HG03469 (cell line): Measurements from ENCODE around the gene TRPM3.
"Not testable (repeated sequence)": the region's sequence is repeated elsewhere in the genome, so short reads cannot be mapped to it uniquely, and the experiment has no call there.

Source experiments
- ATAC-seq: cut with Tn5 transposase; IDR thresholded peaks from one replicate; pipeline ENCODE4 v1.9.1; 2021; ENCODE audit warnings: mild to moderate bottlenecking, moderate library complexity, moderate number of reproducible peaks; ENCODE audit not compliant: unreplicated experiment

Gene TRPM3

DNA sequence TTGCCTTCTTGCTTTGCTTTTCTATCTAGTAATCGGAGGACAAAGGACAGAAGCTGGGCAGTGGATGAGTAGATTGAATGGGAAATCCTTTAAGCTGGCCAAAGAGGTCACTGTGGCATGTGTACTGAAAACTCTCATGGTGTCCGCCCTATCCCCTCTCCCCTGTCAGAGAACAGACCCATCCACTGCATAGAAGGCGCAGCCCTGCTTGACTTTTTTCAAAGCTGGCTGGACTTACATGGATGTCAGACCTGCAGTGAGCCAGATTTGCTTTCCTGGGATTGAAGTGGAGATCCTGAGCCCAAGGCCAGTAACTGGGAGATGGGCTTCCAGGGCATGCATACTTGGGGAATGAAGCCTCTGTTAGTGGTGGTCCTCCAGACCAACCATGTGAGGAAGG lies 329.5 kb downstream of the TRPM3 start:
- no peak for ATAC-seq

DNA sequence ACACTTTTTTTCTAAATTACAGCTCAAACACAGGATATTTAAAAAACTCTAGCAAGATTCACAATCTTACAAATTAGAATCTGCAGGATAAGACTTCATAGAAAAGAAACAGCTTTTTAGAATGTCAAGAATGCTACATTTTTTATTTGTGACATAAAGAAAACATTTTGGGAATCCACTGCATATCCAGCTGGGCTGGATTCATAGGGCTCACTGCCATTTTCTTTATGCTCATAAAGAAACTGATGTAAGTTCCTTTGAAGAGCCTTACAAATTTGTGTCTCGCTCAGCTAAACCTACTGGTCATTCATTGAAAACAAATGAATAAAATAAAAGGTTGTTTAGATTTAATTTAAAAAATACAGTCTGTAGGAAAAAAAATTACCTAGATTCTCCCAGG lies 332.3 kb downstream of the TRPM3 start:
- no peak for ATAC-seq

DNA sequence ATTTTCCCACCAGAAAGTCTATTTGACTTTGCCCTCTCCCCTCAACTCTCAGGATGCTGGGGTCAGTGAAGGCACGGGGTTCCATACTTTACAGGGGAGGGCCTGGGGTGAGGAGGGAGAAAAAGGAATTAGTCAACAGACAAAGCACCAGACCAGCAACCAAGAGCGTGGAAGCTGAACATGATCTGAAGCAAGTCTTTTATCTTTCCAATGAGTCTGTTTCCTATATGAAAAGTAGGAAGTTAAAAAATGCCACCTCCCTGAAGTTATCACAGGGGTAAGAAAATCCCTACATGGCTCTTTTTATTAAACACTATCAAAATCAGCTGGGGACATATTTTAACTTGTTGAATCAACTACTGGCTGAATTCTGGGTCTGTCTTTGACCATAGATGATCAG lies 337.0 kb downstream of the TRPM3 start:
- ATAC-seq, result no peak

DNA sequence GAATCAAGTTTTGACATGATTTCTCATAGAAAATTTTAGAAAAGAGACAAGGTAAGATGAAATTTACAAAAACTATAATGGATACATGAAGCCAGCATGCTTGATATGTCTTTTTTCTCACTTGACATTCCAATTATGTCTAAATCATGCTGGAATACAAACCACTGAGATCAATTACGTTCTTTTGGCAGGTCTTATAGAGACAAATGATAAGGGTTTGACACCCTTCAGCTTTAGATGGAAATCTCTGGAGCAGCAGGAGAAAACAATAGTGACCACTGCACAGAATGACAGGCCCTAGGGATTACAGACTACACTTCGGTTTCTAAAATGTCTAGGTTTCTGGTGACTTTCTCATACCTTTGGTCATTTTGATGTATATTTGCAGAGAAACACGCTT lies 342.9 kb downstream of the TRPM3 start:
- no peak for ATAC-seq

DNA sequence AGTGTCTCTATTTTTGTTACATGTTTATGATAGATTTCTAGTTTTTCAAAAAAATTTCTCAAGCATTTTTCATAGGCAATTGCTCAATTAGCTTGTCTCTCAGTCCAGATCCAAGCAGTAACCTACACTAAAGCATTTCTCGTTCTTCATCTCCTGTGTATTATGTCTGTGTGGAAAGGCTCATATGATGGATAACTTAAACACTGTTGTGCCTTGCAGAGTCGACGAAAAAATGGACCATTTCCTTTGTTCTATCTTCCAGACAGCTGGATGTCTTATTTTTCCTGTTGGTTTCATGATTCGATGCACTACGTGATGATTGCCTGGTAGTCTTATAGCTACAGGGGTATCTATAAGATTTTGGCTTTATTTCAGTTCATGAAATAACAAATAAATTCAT lies 347.8 kb downstream of the TRPM3 start:
- no peak for ATAC-seq

DNA sequence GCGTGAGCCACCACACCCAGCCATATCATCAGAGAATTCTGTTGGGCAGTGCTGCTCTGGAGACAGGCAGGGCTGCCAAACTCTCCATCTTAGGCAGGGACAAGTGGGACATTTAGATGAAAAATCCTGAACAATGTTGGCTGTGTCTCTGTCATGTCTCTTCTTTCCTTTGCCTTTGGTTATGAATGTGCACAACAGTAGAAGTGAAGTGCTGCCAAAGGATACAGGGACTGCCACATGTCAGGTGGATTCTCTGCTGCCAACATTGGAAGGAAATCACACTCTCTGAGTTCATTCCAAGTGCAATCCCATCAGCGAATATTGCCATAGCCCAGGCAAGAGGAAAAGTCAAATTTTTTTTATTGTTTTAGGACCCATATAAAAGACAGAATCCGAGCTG lies 348.8 kb downstream of the TRPM3 start:
- no peak for ATAC-seq

DNA sequence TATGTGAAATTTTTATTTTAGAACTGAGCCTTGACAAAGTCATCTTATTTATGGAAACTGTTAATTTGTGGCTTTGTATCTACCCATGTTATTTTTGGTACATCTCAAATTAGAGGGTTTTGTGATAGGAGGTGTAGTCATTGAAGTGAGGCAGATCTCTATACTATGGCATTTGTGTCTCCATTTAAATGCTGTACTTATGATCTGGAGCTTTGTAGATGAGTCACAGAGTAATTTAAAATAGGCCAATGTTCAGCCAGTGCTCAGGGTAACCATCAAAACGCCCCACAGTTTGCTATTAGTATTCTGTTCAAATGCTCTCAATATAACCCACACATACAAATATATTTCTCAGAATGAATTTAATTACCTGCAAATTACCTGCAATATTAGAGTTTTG lies 355.5 kb downstream of the TRPM3 start:
- no peak for ATAC-seq

DNA sequence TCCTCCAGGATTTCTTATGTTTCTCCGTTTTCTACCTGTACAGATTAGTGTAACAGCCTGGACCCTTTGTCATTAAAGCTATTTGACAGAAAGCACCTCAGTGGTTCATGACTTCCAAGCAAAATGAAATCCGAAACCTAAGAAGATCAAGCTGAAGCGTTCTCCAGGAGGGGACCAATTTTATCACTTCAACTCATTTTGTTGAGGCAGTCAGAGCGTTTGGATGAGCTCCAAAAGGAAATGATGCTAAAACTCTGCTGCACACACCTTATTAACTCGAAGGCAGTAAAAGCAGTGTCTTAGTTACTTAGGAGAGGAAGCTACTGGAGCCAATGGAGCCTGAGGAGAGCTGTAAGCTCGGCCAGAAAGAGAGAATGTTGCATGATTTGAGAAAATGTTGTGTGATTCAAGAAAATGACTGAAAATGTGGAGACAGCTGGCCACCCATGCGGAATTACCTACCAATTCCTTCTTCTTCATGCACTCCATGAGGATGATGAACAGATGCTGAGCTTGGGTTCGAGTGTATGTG lies 360.2 kb downstream of the TRPM3 start:
- ATAC-seq, result no peak

DNA sequence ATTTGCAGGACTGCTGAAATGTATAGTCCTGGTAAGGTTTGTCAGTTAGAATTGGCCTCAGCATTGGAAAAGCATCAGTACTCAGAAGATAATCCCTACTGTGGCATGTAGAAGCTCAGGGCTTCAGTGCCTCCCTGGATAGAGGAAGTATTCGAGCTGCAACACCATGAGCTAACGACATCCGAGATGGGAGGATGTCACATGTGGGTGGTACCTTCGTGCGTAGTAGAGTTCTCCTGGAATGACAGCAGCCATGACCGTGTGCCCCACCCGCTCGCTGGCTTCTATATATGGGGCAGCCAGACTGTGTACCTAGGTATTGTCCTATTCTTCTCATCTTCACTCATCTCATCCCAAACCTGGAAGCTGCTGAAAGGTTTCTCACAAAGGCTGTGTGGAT lies 361.2 kb downstream of the TRPM3 start:
- ATAC-seq, result no peak

DNA sequence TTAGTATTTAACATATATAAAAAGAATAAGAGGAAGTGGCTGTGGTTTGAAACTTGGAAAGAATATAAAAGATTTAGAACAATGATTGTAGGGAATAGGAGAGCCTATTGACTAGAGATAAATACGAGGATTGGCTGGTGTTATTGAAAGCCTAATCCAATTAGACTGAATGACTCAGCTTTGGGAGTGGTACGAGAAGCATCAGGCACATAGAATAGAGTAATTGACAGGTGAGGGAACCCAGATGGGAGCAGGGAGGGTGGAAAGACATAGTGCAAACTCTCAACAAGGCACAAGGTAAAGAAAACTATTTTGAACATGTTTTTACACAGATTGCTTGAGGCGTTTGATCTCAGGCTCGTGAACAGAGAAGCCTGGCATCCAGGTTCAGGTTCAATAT lies 368.1 kb downstream of the TRPM3 start:
- no peak for ATAC-seq

DNA sequence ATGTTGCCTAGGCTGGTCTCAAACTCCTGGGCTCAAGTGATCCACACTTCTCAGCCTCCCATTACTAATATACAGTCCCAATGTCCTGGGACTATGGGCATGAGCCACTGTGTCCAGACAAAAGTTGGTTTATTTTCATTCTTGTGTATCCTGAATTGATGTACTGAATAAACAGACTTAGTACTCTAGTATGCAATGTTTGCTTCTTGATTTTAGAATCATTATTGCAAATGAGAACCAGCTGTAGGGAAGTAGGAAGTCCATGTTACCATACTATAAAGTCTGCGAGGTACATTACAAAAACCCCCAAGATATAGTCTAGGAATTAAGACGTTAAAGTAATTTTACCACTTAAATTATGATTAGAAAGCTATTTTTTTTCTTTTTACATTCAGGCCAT lies 372.4 kb downstream of the TRPM3 start:
- no peak for ATAC-seq

DNA sequence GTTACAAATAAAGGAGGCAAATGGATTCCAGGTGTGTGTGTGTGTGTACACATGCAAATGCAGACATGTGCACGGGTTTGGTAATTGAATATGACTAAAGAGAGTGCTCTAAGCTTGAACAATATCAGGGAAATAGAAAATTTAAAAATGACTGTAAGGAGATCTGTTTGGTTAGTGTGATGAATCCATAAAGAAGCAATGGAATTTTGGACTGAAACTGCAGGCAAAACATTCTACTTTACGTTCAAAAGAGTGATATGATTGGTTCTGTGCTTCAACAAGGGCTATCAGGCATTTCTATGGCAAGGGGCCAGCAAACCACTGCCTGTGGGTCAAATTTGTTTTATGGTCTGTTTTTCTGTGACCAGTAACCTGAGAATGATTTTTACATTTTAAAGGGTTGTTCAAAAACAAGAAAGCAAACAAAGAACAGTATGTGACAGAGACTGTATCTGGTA lies 374.1 kb downstream of the TRPM3 start:
- ATAC-seq, result no peak

DNA sequence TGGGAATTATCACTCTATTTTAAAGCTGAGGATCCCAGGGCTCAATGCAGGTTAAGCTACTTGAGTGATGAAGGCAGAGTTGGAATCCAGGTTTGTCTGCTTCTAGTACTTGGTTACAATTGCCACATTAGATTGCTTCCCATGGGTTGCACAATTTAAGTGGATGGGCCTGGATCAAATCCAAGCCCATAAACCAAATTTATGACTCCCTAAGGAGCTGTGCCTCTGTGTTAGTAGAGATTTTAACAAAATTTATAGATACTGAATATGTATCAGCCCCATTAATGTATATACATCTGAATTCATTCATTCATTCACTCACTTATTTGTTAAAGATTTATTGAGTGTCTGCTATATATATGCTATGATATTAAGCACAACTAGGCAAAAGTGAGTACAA lies 374.7 kb downstream of the TRPM3 start:
- no peak for ATAC-seq

DNA sequence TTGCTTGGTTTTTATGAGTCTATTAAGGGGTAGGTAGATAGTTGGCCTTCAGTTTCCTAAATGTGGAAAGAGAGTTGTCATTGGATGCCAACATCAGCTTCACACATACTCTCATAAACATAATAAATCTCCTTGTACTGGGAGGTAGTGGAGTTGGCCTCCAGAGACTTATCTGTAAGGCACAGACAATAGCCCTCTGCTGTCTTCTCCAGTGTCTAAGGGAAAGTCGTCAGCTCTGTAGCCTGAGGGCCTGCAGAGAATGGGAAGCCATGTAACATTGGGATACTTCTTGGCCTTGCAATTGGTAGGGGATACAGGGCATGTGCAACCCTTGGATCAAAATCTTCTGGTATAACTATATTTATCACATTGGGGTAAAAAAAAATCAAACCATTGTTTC lies 375.1 kb downstream of the TRPM3 start:
- no peak for ATAC-seq

DNA sequence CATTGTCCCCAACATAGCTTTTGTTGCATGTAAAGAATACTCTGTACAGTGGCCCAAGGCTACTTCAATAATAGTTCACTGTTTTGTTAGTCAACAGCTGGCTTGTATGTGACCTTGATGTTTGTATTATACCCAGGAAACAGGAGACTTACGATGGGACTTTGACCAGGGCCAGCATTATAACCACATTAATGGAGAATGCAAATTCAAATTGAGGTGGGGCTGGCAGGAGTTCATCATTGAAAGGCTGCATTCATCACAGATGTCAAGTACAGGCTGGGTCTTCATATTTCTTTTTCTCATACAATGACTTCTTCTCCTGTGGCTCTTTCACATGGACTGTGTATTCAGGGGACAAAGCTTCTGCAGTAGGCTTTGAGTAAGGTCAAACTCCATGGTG lies 396.6 kb downstream of the TRPM3 start:
- ATAC-seq, result not testable (repeated sequence)

DNA sequence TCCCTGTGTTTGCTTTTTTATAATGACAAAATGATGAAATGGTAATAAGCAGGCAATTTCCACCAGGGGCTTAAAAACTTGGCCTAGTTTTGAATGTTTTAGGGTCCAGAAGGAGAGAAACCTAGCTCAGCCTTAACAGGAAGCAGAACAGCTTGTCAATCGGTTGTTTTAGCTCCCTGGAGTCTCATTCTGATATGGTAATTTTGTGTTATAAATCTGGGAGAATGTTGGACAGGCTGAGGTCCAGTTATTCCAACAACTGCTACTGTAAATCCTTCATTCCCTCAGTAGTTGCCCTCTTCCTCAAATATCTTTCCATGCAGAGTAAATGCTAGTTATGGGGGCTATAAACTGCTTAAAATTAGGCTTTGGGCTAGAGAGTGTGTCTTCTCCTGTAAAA lies 397.4 kb downstream of the TRPM3 start:
- ATAC-seq, result not testable (repeated sequence)

DNA sequence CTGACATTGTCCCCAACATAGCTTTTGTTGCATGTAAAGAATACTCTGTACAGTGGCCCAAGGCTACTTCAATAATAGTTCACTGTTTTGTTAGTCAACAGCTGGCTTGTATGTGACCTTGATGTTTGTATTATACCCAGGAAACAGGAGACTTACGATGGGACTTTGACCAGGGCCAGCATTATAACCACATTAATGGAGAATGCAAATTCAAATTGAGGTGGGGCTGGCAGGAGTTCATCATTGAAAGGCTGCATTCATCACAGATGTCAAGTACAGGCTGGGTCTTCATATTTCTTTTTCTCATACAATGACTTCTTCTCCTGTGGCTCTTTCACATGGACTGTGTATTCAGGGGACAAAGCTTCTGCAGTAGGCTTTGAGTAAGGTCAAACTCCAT lies 414.6 kb downstream of the TRPM3 start:
- ATAC-seq, result not testable (repeated sequence)

DNA sequence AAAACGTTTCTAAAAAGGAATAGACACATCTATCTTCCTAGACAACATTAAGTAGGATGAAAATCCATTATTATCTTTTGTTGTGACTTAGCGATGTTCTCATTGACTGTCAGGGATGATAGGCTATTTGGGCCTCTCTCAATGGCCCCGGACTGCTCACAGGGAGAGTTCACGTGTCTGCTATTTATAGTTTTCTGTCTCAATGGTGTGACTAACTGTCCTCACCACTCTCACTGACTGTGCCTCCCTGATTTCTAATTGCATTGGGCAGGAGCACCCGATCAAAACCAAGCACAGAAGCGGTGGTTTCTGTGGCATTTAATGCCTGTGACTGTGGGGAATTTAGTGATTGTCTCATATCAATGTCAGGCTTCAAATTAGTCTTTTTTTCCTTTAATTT lies 420.3 kb downstream of the TRPM3 start:
- no peak for ATAC-seq

DNA sequence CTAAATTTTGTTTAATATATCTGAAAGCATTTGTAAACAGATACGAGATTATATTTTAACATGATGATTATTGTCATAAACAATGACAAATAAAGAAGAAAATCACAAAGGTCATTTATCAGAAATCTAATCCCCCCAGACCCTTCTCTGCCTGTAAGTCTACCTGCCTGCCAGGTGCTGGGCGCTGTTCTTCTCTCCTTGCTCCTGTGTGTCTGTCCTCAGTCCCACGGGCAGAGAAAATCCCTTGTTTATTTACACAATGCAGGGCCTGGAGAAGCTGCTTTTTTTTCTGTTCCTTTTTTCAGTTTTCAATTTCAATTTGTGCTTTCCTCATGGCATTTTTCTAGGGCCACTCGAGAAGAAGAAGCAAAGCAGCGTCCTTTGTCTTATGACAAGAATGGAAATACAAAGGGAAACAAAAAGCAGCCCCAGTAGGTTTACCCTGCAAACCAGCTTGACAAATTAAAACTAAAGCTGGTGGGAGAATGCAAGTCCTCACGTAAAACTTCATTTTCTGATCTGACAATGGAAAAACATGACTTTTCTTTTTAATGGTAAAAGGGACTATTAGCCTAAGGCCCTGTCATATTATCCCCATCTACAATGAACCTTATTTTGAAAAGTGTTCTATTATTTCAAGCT lies 424.6 kb downstream of the TRPM3 start:
- no peak for ATAC-seq

DNA sequence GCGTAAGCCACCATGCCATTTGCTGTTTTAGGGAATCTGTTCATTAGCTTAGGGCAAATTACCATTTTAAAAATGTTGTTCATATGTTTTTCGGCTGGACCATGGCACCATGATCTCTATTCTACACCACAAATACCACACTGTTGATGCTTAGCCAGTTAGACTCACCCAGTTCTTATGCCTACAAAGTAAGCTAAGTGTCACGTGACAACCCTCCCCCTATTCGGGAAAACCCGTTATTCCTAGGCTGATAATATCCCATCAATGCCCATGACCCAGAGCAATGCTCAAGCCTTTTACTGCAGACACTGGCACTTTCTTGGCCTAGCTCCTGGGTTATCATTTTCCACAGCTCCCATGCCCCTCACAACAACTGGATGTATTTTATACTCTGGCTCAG lies 426.7 kb downstream of the TRPM3 start:
- ATAC-seq, result no peak

DNA sequence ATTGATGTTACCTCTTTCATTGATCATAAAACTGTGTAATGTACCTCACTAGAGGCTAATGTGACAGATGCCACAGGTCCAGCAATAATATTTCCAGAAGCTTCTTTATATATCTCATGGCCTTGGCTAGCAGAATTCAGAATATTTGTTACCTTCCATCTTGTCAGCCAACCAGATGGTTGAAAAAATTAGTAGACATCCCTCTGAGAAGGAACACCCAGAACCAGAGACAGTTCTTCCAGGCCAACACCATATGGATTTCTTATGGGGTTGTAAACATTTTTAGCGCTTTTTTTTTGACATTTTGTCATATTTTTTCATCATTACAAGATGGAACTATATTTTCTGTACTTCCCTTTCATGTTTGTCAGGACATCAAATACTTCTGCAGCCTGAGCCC lies 428.2 kb downstream of the TRPM3 start:
- ATAC-seq, result no peak

DNA sequence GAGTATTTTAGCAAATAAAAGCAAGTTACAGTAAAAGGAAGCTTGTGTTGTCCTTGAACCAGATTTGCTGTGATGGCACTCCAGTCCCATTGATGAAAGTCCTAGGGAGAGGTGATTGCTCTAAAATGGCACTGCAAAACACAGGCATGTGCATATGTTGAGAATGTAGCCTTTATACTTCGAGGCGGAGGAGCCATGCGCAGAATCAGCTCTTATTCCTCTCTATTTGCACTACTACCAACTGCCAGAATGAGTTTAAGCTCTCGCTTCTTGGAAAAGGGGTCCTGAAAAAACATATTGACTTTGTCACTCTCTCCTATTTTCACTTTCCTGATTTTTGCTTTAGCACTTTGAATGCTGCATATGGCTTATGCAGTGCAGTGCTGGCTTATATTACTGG lies 429.0 kb downstream of the TRPM3 start:
- ATAC-seq, result no peak

DNA sequence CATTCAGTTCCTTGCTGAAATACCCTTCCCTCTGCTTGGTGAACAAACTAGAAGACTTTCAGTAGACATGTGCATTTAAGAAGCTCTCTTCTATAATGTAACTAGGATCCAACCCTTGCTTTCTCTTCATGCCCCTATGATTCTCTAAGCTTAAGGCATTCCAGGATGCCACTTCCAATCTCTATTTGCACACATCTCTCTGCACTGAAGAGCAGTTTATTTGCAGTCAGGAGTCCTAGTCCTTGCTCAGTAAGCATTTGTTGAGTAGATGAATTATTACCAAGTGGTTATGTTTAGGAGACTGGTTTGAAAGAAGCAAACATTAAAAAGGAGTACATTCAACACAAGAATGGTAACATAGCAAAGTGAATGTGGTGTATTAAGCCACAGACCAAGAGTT lies 432.7 kb downstream of the TRPM3 start:
- no peak for ATAC-seq
